OCI-LY1 (cell line): ENCODE measurements around the gene ETV6.

ENCODE experiments used
- H2AFZ ChIP-seq: fragments of 200-600 bp; sonication (generic), shearing (Covaris generic); 2 replicates; pipeline ENCODE4 v1.6.0; 2014; ENCODE audit warnings: antibody characterized with exemption, mild to moderate bottlenecking, low read length
- H3F3A ChIP-seq: fragments of 200-600 bp; sonication (generic), shearing (Covaris generic); 2 replicates; pipeline ENCODE4 v1.6.0; 2014; ENCODE audit warnings: mild to moderate bottlenecking, antibody characterized with exemption, low read length, moderate library complexity; ENCODE audit not compliant: insufficient read depth
- H3K27ac ChIP-seq: fragments of 200-600 bp; sonication (generic); 2 replicates; pipeline ENCODE4 v1.5.1; 2014; ENCODE audit warnings: low read length, mixed run types, mild to moderate bottlenecking, low read depth; ENCODE audit not compliant: poor library complexity, severe bottlenecking
- H3K27me3 ChIP-seq: fragments of 200-600 bp; sonication (generic); 2 replicates; pipeline ENCODE4 v1.6.0; 2014; ENCODE audit warnings: antibody characterized with exemption, mild to moderate bottlenecking, low read length, moderate library complexity; ENCODE audit not compliant: insufficient read depth
- H3K36me3 ChIP-seq: fragments of 200-600 bp; sonication (generic); 2 replicates; pipeline ENCODE4 v1.6.1; 2014; ENCODE audit warnings: mild to moderate bottlenecking, antibody characterized with exemption, low read length, moderate library complexity, mixed read lengths; ENCODE audit not compliant: insufficient read depth
- H3K4me1 ChIP-seq: fragments of 200-600 bp; sonication (generic); 2 replicates; pipeline ENCODE4 v1.5.1; 2014; ENCODE audit warnings: mild to moderate bottlenecking, low read length, moderate library complexity; ENCODE audit not compliant: insufficient read depth, severe bottlenecking
- H3K4me2 ChIP-seq: fragments of 200-600 bp; sonication (generic), shearing (Covaris generic); 2 replicates; pipeline ENCODE4 v1.6.1; 2014; ENCODE audit warnings: low read length
- H3K4me3 ChIP-seq: fragments of 200-600 bp; sonication (generic); 2 replicates; pipeline ENCODE4 v1.5.1; 2014; ENCODE audit warnings: low read length, low read depth, mild to moderate bottlenecking, mixed read lengths; ENCODE audit not compliant: poor library complexity, severe bottlenecking
- H3K79me2 ChIP-seq: fragments of 200-600 bp; shearing (Covaris generic); 2 replicates; pipeline ENCODE4 v1.6.1; 2016; ENCODE audit warnings: mixed run types, low read length, mixed read lengths; ENCODE audit not compliant: insufficient read depth
- H3K9ac ChIP-seq: fragments of 200-600 bp; sonication (generic), shearing (Covaris generic); 2 replicates; pipeline ENCODE4 v1.6.1; 2014; ENCODE audit warnings: mild to moderate bottlenecking, low read length, mixed read lengths
- H3K9me2 ChIP-seq: fragments of 200-600 bp; sonication (generic), shearing (Covaris generic); 2 replicates; pipeline ENCODE4 v1.6.1; 2014; ENCODE audit warnings: low read depth, mild to moderate bottlenecking, low read length, mixed read lengths
- H3K9me3 ChIP-seq: fragments of 200-600 bp; shearing (Covaris generic); 2 replicates; pipeline ENCODE4 v1.6.1; 2014; ENCODE audit warnings: low read length, mixed read lengths
- H4K20me1 ChIP-seq: fragments of 200-600 bp; sonication (generic), shearing (Covaris generic); 2 replicates; pipeline ENCODE4 v1.6.0; 2016; ENCODE audit warnings: mild to moderate bottlenecking, low read length; ENCODE audit not compliant: insufficient read depth
- CTCF ChIP-seq: fragments of 200-600 bp; sonication (generic), shearing (Covaris generic); IDR thresholded peaks from 2 replicates; pipeline ENCODE4 v1.5.1; 2017; ENCODE audit warnings: mild to moderate bottlenecking, antibody characterized with exemption, low read length, moderate library complexity, mixed read lengths
- EZH2 ChIP-seq: fragments of 200-600 bp; sonication (generic), shearing (Covaris generic); IDR thresholded peaks from 2 replicates; pipeline ENCODE4 v1.8.0; 2017; ENCODE audit warnings: borderline replicate concordance, mixed run types, mild to moderate bottlenecking, antibody characterized with exemption, low read length, moderate library complexity, mixed read lengths

The ETV6 gene

GRCh38 chr12:11823043-11823442 lies 173.6 kb downstream of the ETV6 start:
- Histone ChIP-seq H4K20me1 (no peaks in the 10 kb centered on the region), H3K9me2 (no peaks in the 10 kb centered on the region), H3K4me3 (peak overlapping the region; percentile 19), H3K9me3 (no peaks in the 10 kb centered on the region), H3K4me1 (peaks cover 98% of the 10 kb centered on the region), H2AFZ (no peak overlapping the region), H3K4me2 (peak overlapping the region; percentile 50), H3K36me3 (no peaks in the 10 kb centered on the region), H3K9ac (peak overlapping the region; percentile 59), H3F3A (no peaks in the 10 kb centered on the region), H3K79me2 (no peaks in the 10 kb centered on the region), H3K27ac (peak overlapping the region; percentile 94), H3K27me3 (no peaks in the 10 kb centered on the region)
- no peak for TF ChIP-seq CTCF
- no peak for TF ChIP-seq EZH2

- Histone ChIP-seq H3K36me3 (no peaks in the 10 kb centered on the region), H3K27ac (peak overlapping the region; percentile 94), H3K9me2 (no peaks in the 10 kb centered on the region), H3K79me2 (no peaks in the 10 kb centered on the region), H3K4me1 (peaks cover 98% of the 10 kb centered on the region), H3K27me3 (no peaks in the 10 kb centered on the region), H2AFZ (no peak overlapping the region), H3K4me2 (peak overlapping the region; percentile 50; the same call in 1 of the 2 replicates), H3K9ac (peak overlapping the region; percentile 59), H4K20me1 (no peaks in the 10 kb centered on the region), H3K4me3 (no peak overlapping the region), H3K9me3 (no peaks in the 10 kb centered on the region), H3F3A (no peaks in the 10 kb centered on the region)
- TF ChIP-seq CTCF (no peak), EZH2 (no peak)
These were observed 174.1 kb downstream of the ETV6 start for GRCh38 chr12:11823593-11823992.

GRCh38 chr12:11824069-11824468 lies 174.6 kb downstream of the ETV6 start:
- Histone ChIP-seq H2AFZ (no peak overlapping the region), H3K4me3 (peak overlapping the region; percentile 47), H3K9me3 (no peaks in the 10 kb centered on the region), H3K4me1 (peaks cover 98% of the 10 kb centered on the region), H4K20me1 (no peaks in the 10 kb centered on the region), H3K9me2 (no peaks in the 10 kb centered on the region), H3K36me3 (no peaks in the 10 kb centered on the region), H3F3A (no peaks in the 10 kb centered on the region), H3K79me2 (no peaks in the 10 kb centered on the region), H3K4me2 (peak overlapping the region; percentile 50), H3K27me3 (no peaks in the 10 kb centered on the region), H3K9ac (peak overlapping the region; percentile 59), H3K27ac (peak overlapping the region; percentile 94)
- TF ChIP-seq EZH2 (no peak), CTCF (no peak)
